UCSD-AML1 (cell line): ENCODE measurements around the gene CATSPER3.

Source experiments
- DNase-seq: peaks from one replicate; lab custom pipeline; 2025; ENCODE audit not compliant: unreplicated experiment; lab: John Stamatoyannopoulos, UW

Gene CATSPER3

GRCh38 chr5:135029477-135030122, 61.9 kb downstream of the CATSPER3 start:
- no peak for DNase-seq

DNA sequence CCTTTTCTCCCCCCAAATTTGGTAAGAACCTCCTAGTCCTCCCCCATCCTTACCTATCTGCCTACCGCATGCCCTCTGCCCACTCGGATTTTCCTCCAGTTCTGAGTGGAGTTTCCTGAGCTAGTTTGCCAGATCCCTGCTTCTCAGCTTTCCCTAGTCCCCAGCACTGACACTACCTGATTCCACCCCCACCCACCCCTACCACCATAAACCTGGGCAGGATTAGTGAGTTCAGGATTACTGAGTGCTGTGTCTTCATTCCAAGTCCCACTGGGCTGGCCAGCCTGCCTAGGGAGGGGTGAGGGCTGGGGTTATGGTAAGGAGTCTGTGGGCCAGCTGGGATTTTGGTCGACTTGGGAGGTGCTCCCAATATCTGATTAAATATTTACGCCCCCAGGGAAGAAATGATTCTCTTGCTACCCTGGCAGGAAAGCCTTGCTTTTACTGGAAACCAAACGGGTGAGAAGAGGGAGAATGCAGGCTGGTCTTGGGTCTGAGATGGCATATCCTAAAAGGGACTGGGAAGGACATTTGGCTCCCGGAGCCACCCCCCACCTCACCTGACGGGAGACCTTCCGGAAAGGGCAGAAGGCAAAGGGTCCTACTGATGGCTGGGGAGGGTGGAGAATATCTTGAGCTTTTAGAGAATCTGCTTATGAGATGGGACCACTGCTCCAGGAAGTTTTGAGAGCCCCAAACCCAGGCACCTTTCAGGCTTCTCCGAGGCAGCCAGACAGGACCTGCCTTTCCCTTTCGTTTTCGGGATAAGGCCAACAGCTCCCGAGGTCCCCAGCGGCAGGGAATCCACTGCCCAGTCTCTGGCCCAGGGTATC, 62.6 kb downstream of the CATSPER3 start:
- no peak for DNase-seq

- no peak for DNase-seq
These were observed 63.5 kb downstream of the CATSPER3 start for GRCh38 chr5:135030956-135031812.

DNA sequence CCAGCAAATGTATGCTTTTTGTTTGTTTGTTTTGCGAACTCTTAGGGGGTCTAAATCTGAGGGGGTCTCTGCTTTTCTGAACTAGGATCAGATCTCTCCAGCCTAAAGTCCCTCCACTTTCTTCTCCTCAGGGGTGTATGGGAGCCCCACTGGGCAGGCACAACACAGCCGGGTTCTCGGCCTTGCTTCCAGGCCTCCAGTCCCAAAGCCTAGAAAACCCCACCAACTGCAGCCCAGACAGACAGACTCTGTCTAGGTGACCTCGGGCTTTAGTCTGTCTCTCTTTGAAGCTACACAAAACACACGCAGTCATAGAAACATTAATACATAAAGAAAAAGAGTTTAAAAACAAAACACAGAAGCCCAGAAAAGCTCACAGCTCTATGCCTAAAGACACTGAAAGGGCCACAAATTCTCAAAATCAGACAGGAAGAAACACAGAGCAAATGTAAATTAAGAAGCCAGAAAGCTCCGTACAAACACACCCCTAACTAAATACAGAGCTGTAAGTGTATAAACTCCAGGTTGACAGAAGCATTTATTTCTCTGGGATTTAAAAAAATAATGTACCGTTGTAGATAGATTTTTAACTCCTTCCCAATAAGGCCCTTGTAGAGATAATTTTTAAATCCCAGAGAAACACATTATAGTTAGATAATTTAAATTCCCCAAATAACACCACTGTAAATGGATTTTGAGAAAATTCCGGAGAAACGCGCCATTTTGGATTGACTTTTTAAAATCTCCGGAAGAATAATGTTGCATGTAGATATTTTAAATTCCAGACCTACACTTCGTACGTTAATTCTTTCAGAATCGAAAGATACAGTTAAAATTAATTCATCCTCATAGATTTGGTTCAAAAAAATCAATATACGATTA, 64.3 kb downstream of the CATSPER3 start:
- no peak for DNase-seq

DNA sequence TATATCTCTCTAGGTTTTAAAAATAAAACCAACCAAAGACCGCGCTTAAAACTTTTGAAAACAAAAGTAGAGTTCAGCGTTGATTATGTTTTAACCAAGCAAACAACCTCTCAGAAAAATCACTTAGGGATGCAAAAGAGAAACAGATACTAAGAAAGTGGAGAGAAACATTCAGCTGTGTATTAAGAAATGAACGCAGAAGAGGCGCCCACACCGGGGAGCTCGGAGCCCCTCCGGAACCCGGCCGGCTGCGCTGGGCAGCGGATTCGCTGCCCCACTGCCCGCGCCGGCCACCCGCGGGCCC, 64.9 kb downstream of the CATSPER3 start:
- no peak for DNase-seq

GRCh38 chr5:135032999-135033861, 65.5 kb downstream of the CATSPER3 start:
- no peak for DNase-seq

- DNase-seq = no peak
These were observed 66.2 kb downstream of the CATSPER3 start, which contains the start of gene PITX1 for GRCh38 chr5:135033901-135034235. TSS of gene PITX1 (minus strand) at chr5:135034228. CDS start at chr5:135033881, 347 bp downstream.

GRCh38 chr5:135034236-135034962, 66.7 kb downstream of the CATSPER3 start:
- no peak for DNase-seq

DNA sequence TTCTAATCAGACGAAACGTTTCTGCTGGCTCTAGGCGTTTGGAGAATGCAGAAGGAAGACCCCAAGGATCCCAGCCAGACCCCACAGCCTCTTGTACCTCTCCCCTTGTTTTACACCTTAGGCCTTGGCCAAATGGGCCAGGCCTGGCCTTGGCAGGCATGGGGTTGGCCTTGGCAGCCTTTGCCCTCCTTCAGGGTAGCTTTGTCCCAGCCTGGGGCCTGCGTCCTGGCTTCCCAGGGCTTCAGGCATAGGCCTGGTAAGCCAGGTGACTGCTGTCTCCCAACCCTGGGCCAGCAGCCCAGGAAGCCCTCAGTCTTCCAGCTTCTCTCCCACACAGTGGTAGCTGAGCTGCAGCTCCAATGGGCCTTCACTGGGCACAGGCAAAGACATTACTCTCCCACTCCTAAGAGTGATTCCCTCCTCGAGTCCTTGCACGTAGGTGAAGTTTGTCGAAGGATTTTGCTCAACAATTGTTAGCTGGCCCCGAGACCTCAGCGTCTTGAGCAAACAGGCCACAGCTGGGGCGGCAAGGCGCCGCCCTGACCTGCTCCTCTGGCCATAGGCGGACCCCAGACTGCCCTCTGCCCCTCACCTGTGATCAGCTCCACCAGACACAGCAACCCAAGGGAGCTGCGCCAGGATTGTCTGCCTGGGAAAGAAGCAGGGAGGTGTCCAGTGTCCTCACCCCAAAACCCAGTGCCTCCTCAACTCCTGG, 67.4 kb downstream of the CATSPER3 start:
- DNase-seq = no peak

DNA sequence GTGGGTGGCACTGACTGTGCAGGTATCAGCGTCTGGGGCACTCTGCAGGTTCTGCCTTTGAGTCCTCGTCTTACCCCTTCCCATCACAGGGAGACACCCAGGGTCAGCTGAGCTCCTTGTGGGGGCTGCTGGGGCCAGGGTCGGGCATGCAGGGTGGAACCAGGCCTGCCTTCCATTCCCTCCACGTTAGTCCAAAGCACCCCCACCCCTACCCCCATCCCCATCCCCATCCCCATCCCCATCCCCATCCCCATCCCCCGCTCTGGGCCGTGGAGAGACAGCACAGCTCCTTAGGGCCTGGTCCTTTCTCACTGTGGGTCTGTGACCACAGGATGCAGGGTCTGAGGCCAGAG, 67.9 kb downstream of the CATSPER3 start:
- no peak for DNase-seq

DNA sequence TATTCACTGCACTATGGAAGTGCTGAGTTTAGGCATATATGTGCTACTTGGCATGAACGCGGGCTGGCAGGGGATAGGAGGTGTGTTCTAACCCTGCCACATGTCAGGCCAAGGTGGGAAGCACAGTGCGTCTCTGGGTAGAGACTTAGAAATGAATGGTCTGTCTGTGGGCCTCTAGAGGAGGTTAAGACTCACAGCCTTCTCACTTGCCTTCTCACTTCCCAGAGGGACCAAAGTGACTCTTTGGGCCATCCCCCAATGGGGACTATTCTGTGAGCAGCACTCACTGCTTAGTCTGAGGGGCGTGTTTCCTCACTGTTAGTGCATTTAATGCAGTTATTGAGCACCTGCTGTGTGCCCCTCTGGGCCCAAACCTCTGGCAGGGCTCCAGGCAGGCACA, 68.7 kb downstream of the CATSPER3 start:
- DNase-seq = no peak

GRCh38 chr5:135037519-135038204, 70.0 kb downstream of the CATSPER3 start:
- no peak for DNase-seq

DNA sequence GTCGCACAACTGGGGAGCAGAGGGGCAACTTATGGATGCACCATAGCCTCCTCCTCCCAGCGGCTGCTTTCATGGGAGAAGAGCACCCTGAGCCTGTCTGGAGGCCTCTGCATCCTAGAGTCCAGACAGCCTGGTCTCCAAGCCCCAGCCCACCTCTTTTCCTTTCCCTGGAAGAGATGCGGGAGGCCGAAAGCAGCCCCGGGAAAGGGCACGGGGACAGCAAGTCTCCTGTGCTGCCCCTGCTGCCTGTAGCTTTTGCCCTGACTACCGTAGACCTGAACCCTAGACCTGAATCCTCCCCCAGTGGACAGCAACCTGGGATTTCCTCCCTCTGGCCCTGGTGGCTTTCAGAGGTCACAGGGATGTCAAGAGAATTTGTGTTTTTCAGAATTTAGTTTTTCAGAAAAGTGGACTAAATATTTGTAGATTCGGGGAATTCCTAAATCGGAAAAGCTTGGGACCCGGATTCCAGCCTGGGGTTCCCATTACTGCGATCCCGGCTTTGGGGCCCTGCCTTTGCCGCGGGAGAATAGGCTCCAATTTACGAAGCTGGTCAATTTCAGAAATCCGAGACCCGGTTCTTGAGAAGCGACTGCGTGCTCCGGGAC, 70.6 kb downstream of the CATSPER3 start:
- no peak for DNase-seq

- no peak for DNase-seq
These were observed 71.1 kb downstream of the CATSPER3 start for GRCh38 chr5:135038813-135039270.

DNA sequence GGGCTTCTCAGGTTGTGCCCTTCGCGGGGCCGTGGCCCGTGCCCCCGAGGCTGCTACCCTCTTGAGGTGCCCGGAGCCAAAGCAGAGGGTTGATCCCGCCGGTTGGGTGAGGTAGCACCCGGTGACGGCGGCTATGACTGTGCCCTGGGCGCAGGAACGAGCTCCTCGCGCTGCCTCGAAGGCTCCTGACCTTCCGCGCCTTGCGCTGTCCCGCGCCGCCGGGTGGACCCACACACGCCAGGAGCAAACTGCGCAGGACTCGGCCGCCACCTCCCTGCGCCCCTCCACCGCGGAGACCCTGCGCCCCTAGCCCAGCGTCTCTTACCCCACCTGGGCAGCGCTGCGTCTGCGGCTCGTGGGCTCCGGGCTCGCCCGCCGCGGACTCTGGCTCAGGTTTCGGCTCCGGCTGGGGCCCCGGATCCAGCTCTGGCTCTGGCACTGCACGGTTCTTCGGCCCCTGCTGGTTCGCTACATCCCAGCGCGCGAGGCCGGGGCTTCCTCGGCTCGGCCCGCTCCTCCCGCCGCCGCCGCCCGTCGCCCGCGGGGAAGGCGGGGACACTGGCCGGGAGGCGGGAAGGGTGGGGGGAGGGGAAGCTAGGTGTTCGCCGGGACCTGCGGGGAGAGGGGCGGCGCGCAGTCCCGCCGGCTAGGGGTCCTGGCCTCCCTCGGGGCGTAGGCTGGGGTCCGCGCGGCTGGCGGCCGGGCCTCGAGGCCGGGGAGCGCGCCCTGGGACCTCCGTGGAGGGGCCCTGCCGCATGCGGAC, 71.7 kb downstream of the CATSPER3 start:
- no peak for DNase-seq

GRCh38 chr5:135040034-135040332, 72.3 kb downstream of the CATSPER3 start:
- DNase-seq = no peak
